HG03039 (cell line): ENCODE results near the gene SLC35E1.
A peak's percentile ranks its signal among the peaks of the same experiment; 100 is the strongest.

Experiments
- ATAC-seq: cut with Tn5 transposase; IDR thresholded peaks from one replicate; pipeline ENCODE4 v1.9.1; 2021; ENCODE audit warnings: mild to moderate bottlenecking, moderate library complexity; ENCODE audit not compliant: unreplicated experiment

The SLC35E1 gene

GRCh38 chr19:16599655-16600346 lies 27.6 kb upstream of the SLC35E1 start:
- no peak for ATAC-seq

- no peak for ATAC-seq
Measured at GRCh38 chr19:16598848-16599247, 26.6 kb upstream of the SLC35E1 start.

GRCh38 chr19:16596399-16596798 lies 24.2 kb upstream of the SLC35E1 start:
- no peak for ATAC-seq

GRCh38 chr19:16595097-16595496 lies 22.9 kb upstream of the SLC35E1 start:
- no peak for ATAC-seq

GRCh38 chr19:16594681-16595091 lies 22.5 kb upstream of the SLC35E1 start:
- no peak for ATAC-seq

DNA sequence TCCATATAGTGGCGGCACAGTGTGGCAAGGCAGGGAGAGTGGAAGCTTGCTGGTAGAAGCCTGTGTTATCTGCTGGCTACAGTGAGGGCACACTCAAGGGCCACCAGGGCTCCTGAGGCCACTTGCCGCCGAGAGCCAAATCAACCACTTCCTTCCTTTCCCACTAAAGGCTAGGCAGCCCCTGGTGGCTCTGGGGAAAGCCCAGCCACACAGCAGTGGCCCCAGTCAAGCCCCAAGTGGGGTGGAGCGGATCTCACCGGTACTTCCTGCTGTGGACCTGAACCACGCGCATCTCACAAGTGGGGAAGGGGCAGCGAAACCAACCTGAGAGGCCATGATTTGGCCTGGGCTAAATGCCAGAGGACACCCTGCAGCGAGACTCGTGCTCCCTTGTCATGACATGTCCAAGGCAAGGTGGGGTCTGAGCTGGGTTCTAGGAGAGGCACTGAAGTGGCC lies 21.9 kb upstream of the SLC35E1 start:
- ATAC-seq = no peak

DNA sequence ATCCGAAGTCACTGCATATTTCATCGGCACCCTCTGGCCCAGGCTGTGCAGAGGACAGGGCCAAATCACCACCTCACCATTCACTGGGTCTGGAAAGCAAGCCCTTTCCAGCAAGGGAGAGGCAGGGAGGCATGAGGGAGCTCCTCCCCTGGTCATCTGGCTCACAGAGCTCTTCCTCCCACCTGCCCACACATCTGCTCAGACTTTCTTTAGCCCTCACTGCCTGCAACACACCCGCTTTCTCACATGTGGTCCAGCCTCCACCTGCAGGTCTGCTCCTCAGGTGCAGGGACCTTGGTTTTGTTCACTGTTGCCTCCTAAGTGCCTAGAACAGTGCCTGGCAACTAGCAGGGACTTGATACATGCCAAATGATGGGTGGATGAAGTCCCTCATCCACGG lies 21.0 kb upstream of the SLC35E1 start:
- no peak for ATAC-seq

- no peak for ATAC-seq
Measured at GRCh38 chr19:16591803-16592556, 19.8 kb upstream of the SLC35E1 start.

DNA sequence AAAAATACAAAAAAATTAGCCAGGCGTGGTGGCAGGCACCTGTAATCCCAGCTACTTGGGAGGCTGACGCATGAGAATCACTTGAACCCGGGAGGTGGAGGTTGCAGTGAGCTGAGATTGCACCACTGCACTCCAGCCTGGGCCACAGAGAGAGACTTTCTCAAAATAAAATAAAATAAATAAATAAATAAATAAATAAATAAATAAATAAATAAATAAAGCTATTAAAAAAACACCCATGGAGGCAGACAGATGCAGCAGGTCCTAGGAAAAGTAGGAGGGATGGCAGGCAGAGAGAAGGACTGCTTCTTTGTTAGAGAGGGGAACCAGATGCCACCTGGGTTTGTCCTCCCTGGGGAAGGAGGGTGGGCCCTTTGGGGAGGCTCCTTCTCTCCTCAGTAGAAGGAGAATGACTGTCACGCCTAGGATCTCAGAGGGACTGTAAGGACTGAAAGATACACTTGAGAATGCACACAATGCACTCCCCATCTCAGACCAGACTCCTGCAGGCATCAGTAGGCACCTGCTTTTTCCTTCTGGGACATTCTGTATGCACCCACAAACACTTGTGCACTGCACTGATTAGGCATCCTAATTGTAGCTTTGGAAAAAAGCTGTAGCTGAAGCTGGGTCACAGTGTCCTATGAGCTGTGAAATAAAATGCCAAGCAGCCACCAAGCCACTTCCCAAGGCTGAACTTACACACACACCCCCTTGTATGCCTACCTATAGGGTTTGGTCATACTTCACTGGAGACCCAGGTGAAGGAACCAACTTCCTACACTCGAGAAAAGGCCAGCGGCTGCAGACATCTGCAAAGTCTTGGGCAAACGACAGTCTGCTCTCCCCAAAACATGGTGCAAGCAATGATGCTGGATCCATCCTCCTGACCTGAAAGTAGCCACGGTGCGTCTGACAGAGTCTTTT lies 18.9 kb upstream of the SLC35E1 start:
- no peak for ATAC-seq

- no peak for ATAC-seq
Measured at GRCh38 chr19:16589917-16590316, 17.7 kb upstream of the SLC35E1 start.

GRCh38 chr19:16588824-16589577 lies 16.8 kb upstream of the SLC35E1 start:
- ATAC-seq = no peak

DNA sequence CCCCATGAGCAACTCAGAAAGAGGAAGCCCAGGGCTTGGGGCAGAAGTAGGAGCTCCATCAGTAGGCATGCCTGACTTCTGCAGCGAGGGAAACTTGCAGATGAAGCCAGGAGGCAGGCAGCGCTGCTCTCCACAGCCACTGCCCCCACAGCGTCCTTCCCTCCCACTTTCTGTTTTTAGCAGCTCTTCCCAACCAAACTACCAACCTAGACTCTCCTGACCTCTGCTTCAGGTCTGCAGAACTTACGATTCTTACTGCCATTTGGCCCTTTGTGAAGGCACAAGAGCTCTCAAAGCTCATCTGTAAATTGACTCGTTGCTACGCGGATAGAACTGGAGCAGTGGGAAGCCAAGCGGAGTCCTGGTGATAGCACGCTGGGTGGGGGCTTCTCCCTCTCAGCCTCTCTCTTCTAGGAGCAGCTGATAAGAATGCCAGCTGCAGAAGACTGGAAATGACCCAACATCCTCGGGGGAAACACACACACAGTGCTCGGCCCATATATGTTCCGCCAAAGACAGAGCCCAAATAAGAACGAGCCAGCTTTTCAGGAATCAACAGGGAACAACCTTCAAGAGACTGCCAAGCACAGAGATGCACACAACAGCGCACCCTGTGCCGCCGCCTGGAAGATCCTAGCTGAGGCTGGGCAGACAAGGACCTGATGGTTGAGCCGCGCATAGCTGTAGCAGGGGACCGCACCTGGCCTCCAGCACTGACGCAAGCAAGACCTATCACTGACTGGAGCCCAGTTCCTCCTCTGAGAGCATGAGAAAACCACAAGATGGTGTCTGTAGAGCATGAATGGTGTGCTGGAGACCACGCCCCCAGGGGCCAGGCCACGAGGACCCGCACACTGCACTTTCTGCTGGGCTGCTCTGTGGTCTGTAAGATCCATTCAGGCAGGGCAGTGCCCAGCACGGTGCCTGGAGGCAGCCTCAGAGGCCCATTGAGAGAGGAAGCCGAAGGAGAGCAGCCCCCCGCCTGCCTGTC lies 15.9 kb upstream of the SLC35E1 start:
- ATAC-seq = peak; percentile 35

- ATAC-seq = no peak
Measured at GRCh38 chr19:16586991-16587832, 15.0 kb upstream of the SLC35E1 start.

- no peak for ATAC-seq
Measured at GRCh38 chr19:16586477-16586871, 14.3 kb upstream of the SLC35E1 start.

GRCh38 chr19:16585808-16586476 lies 13.7 kb upstream of the SLC35E1 start:
- ATAC-seq = peak; percentile 31

DNA sequence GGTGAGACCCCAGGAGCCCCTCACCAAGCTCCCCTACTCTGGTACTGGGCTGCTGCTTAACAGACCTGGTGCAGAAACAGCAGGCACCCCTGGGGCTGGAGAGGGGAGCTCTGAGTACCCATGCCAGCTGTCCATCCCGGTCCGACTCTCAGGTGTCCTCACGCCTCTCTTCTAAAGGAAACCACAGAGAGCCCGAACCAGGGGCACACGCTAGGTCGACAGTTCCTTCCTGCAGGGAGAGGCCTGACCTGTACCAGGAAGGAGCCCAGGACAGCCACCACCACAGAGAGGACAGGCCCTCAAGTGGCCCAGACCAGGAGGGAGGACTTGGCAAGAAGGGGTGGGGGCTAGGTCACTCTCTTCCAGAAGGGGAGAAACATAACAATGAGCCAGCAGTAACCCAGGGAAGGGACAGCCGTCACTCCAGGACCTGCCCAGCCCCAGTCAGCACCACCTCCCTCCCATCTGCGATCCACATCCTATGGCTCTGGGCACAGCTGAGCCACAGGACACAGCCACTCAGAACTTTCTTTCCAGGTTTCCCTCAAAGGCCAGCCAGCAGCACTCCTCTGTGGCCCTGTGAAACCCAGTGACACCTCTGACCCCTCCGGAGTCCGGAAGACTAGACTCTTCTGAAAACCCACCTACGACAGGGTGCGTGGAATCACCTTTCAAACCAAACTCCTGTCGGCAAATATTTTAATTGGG lies 13.0 kb upstream of the SLC35E1 start:
- no peak for ATAC-seq
